Small intestine (tissue), 7 donors: ENCODE measurements around the gene UCK1. TPM values are rescaled to one million over a fixed set of nuclear protein-coding genes. Genes with fewer than 3 reads are reported as not detected.

ENCODE experiments used
- DNase-seq, 2 donors: peaks; one replicate each; pipeline versions ENCODE4 v3.0.0 to v3.0.0-alpha.2; 2013
- FAIRE-seq: peaks from 2 replicates; lab custom pipeline; 2012; peaks lifted over from hg19 to GRCh38; lab: Jason Lieb, UNC
- H3K27ac ChIP-seq, 3 donors: one replicate each; pipeline ENCODE4 v1.5.1; 2013; ENCODE audit warnings: low read length in 2 of 3, mild to moderate bottlenecking in 2 of 3, control low read depth in 1 of 3, inconsistent platforms in 1 of 3, low read depth in 1 of 3, moderate library complexity in 1 of 3
- H3K27me3 ChIP-seq, 3 donors: one replicate each; pipeline ENCODE4 v1.6.1; 2013; ENCODE audit warnings: low read length in 3 of 3, inconsistent platforms in 1 of 3; ENCODE audit not compliant: control insufficient read depth in 3 of 3, insufficient read depth in 3 of 3
- H3K36me3 ChIP-seq, 3 donors: one replicate each; pipeline ENCODE4 v1.6.1; 2013; ENCODE audit warnings: low read length in 3 of 3, inconsistent platforms in 1 of 3, low read depth in 1 of 3, mild to moderate bottlenecking in 1 of 3, moderate library complexity in 1 of 3; ENCODE audit not compliant: control insufficient read depth in 3 of 3, insufficient read depth in 2 of 3
- H3K4me1 ChIP-seq, 3 donors: one replicate each; pipeline ENCODE4 v1.6.1; 2013; ENCODE audit warnings: low read length in 2 of 3, inconsistent platforms in 1 of 3, low read depth in 1 of 3, mild to moderate bottlenecking in 1 of 3, moderate library complexity in 1 of 3; ENCODE audit not compliant: control insufficient read depth in 3 of 3, insufficient read depth in 2 of 3
- H3K4me3 ChIP-seq, 3 donors: one replicate each; pipeline ENCODE4 v1.5.1; 2013; ENCODE audit warnings: low read length in 3 of 3, control low read depth in 1 of 3, inconsistent platforms in 1 of 3, low read depth in 1 of 3, mild to moderate bottlenecking in 1 of 3, moderate library complexity in 1 of 3
- H3K9me3 ChIP-seq, 2 donors: one replicate each; pipeline ENCODE4 v1.6.1; 2013; ENCODE audit warnings: low read depth in 1 of 2, low read length in 1 of 2; ENCODE audit not compliant: control insufficient read depth in 2 of 2, insufficient read depth in 1 of 2
- WGBS, 3 donors: extraction: QIAGEN DNeasy Blood & Tissue Kit; methylation state at CpG; one replicate each; pipeline ENCODE4 v1.1.7; 2013; 5-methylcytosine and 5-hydroxymethylcytosine counted together
- polyA plus RNA-seq, 4 donors: library from polyadenylated mRNA; stranded (reverse) in 3 of 4; unstranded in 1 of 4; fragments of 200-250 nt in 3 of 4; fragments of 120-200 nt in 1 of 4; gene quantifications; one replicate each; pipeline versions ENCODE4 v1.2.1 to v1.2.3, GENCODE V29; 2013
- donor health status: healthy with polysubstance abuse.
- donor health status: control.
- donor health status: control.
- donor health status: Bipolar disorder and iron deficiency.
- donor health status: healthy.

The UCK1 gene
- polyA plus RNA-seq, 4 donors = 18.1 to 40.6 (median 27.7) TPM

DNA sequence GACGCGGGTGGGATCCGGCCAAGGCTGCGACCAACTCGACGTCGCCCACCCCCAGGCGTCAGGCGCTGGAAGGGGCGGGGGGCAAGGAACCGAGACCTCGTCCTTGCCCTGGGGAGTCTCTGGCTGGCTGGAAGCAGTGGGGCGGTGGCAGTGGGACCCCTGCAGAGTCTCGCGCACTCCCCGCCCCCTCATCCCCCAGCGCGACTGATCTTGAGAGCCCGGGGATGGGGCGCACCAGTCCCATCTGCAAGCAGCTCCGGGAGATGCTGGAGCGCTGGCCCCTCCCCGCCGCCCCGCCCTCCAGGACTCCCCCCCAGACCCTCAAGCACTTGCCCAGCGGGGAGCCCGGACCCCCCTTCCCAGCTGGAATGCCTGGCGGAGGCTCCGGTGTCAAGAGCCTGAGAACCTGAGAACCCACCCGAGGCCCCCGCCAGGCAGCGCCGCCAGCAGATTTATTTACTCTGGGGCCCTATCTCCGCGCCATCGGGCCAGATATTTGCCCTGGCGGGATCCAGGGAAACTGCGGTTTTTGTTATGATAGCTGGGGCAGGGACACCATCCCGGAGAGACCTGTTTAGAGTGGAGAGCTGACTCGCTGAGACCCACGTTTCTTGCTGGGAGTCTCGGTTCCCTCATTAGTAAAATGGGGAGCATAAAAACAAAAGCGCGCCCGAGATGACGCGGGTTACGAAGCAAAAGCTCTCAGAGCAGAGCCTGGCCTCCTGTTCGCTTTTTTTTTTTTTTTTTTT, 15.4 kb upstream of the UCK1 start:
- FAIRE-seq (no peak), DNase-seq (peak in 1 of 2 donors; percentile 57)
- peaks cover 0 to 8% (median 4%) of the 10 kb centered on the region in 3 donors for H3K4me1 ChIP-seq
- H3K27ac ChIP-seq = no peak overlapping the region
- 1 to 3% (median 2%) methylated on average over 44 to 49 of the region's 49 CpGs for WGBS, 3 donors
- peak overlapping the region in 2 of 3 donors; percentile 29 to 48 for H3K4me3 ChIP-seq
- peaks cover 4 to 41% (median 20%) of the 10 kb centered on the region in 3 donors for H3K27me3 ChIP-seq
- H3K9me3 ChIP-seq = peaks cover 4 to 26% of the 10 kb centered on the region in 2 donors
- H3K36me3 ChIP-seq = no peaks in the 10 kb centered on the region

DNA sequence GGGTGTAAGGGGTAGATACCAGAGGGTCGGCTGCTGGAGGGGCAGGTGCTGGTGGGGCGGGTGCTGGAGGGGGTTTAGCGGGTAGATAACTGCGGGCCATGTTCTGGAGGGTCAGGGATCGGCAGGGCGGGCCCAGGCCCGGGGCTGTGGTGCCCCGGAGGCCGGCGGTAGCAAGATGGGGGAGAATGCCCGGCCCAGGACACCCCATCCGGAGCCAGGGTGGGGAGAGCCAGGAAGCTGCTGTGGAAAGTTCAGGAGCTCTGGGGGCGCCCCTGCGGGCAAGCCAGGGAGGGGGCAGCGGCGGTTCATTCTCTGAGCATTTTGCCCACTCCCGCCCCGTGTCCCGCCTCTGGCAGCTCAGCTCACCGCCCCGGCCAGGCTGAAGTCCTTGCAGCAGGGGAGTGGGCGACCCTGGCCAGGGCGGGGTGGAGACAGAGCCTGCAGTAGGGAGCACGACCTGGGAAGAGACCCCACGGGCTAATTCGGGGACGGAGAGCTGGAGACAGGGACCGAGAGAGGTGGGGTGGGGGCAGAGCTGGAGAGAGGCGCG, 14.8 kb upstream of the UCK1 start:
- WGBS, 3 donors = 3 to 5% (median 3%) methylated on average over 18 to 30 of the region's 30 CpGs
- Histone ChIP-seq H3K36me3 (no peaks in the 10 kb centered on the region), H3K9me3 (peaks cover 4 to 26% of the 10 kb centered on the region in 2 donors), H3K4me3 (peak overlapping the region in 2 of 3 donors; percentile 29 to 48), H3K4me1 (peaks cover 0 to 8% (median 4%) of the 10 kb centered on the region in 3 donors), H3K27me3 (peaks cover 4 to 41% (median 20%) of the 10 kb centered on the region in 3 donors), H3K27ac (no peak overlapping the region)
- FAIRE-seq = no peak
- peak in 1 of 2 donors; percentile 33 for DNase-seq

DNA sequence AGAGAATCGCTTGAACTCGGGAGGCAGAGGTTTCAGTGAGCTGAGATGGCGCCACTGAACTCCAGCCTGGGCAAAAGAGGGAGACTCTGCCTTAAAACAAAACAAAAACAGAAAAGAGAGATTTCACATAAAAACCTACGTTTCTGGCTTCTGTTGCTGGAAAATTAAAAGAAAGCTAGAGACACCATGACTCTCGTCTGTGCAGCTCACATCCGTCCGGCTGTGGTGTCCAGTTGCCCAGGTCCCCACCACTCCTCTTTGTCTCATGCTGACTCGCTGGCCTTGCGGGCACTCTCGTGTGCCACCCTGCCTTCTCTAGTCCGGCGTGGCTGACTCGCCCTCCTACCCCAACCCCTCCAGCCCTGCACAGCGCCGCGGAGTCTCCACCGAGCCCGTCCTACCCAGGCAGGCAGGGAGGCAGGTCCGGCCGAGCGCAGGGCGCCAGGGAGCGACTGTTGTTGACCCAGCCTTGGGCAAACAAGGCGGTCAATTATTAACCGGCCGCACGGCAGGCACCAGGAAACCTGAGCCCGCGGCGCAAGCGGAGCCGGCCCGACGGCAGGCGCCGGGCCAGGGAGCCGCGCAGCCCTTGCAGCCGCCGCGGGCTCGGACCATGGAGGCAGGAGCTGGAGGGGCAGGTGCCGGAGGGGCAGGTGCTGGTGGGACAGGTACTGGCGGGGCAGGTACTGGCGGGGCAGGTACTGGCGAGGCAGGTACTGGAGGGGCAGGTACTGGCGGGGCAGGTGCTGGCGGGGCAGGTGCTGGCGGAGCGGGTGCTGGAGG, 14.1 kb upstream of the UCK1 start, which contains the start of gene PRRT1B:
Gene PRRT1B, plus strand, starts transcription at position 521 of the 783 bp plus-strand sequence. Its CDS starts 93 bp downstream, at position 614.
- FAIRE-seq = no peak

DNA sequence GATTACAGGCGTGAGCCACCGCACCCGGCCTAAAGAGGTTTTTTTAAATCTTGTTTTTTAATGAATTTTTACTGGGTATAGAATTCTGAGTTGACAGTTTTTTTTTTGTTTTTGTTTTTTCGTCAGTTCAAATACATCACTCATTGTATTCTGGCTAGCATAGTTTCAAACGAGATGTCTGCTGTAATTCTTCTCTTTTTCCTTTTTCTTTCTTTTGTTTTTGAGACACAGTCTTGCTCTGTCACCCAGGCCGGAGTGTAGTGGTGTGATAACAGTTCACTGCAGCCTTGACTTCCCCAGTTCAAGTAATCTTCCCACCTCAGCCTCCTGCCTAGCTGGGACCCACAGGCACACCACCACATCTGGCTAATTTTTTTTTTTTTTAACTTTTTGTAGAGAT, 12.1 kb upstream of the UCK1 start:
- peaks cover 4 to 26% of the 10 kb centered on the region in 2 donors for H3K9me3 ChIP-seq
- H3K36me3 ChIP-seq = no peaks in the 10 kb centered on the region
- WGBS, 3 donors = 88 to 94% (median 91%) methylated on average over 6 of the region's 6 CpGs
- no peak overlapping the region for H3K27ac ChIP-seq
- peaks cover 4 to 38% (median 18%) of the 10 kb centered on the region in 3 donors for H3K27me3 ChIP-seq
- no peak for FAIRE-seq
- peaks cover 0 to 8% (median 4%) of the 10 kb centered on the region in 3 donors for H3K4me1 ChIP-seq
- no peak for DNase-seq
- H3K4me3 ChIP-seq = no peak overlapping the region

More for the DNA sequence above, 14.1 kb upstream of the UCK1 start, which contains the start of gene PRRT1B:
- DNase-seq = peak; percentile 90 to 96
- Histone ChIP-seq H3K27me3 (peaks cover 4 to 41% (median 20%) of the 10 kb centered on the region in 3 donors), H3K27ac (peak within 1 kb of the TSS in 1 of 3 donors; percentile 20), H3K9me3 (peaks cover 4 to 26% of the 10 kb centered on the region in 2 donors), H3K4me3 (peak within 1 kb of the TSS in 2 of 3 donors; percentile 29 to 48), H3K36me3 (no peaks in the 10 kb centered on the region), H3K4me1 (peaks cover 0 to 8% (median 4%) of the 10 kb centered on the region in 3 donors)
- WGBS, 3 donors = 7 to 19% (median 18%) methylated on average over 37 to 50 of the region's 50 CpGs

DNA sequence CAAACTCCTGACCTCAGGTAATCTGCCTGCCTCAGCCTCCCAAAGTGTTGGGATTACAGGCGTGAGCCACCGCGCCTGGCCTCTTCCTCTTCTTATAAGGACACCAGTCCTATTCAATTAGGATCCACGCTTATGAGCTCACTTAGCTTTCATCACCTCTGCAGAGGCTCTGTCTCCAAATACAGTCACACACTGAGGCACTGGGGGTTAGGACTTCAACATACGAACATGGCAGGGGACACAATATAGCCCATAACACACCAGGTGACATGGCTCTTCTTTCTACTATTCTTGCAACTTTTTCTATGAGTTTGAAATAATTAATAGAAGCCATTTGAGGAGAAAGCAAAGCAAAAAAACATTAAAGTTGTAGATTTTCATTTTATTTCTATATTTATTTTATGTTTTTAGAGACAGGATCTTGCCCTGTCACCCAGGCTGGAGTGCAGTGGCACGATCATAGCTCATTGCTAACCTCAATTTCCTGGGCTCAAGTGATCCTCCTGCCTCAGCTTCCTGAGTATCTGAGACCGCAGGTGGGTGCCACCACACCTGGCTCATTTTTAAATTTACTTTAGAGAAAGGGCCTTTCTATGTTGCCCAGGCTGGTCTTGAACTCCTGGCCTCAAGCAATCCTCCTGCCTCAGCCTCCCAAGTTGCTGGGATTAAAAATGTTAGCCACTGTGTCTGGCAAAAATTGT, 8.3 kb upstream of the UCK1 start:
- 84 to 86% (median 85%) methylated on average over 7 of the region's 7 CpGs for WGBS, 3 donors
- no peak for DNase-seq
- Histone ChIP-seq H3K27me3 (peaks cover 0 to 6% (median 0%) of the 10 kb centered on the region in 3 donors), H3K4me3 (no peak overlapping the region), H3K4me1 (peaks cover 0 to 6% (median 0%) of the 10 kb centered on the region in 3 donors), H3K36me3 (no peaks in the 10 kb centered on the region), H3K9me3 (peaks cover 3 to 28% of the 10 kb centered on the region in 2 donors), H3K27ac (no peak overlapping the region)
- FAIRE-seq = no peak

DNA sequence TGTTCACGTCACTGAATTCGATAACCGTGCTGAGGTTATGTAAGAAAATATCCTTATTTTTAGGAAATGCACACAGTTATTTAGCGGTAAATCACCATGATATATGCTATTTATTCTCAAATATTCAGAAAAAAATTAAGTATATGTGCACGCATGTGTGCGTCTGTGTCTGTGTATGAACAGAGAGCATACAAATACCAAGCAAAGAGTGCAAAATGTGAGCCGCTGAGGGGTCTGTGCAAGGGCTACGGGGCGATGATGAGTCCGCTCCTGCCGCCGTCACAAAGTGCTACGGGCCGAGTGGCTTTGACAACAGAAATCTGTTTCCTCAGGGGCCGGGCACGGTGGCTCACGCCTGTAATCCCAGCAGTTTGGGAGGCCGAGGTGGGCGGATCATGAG, 6.9 kb upstream of the UCK1 start:
- Histone ChIP-seq H3K36me3 (no peaks in the 10 kb centered on the region), H3K4me3 (no peak overlapping the region), H3K27me3 (no peaks in the 10 kb centered on the region), H3K4me1 (peaks cover 0 to 6% (median 0%) of the 10 kb centered on the region in 3 donors), H3K9me3 (peaks cover 0 to 14% of the 10 kb centered on the region in 2 donors), H3K27ac (no peak overlapping the region)
- DNase-seq (no peak), FAIRE-seq (no peak)
- 96 to 97% (median 96%) methylated on average over 19 of the region's 19 CpGs for WGBS, 3 donors

DNA sequence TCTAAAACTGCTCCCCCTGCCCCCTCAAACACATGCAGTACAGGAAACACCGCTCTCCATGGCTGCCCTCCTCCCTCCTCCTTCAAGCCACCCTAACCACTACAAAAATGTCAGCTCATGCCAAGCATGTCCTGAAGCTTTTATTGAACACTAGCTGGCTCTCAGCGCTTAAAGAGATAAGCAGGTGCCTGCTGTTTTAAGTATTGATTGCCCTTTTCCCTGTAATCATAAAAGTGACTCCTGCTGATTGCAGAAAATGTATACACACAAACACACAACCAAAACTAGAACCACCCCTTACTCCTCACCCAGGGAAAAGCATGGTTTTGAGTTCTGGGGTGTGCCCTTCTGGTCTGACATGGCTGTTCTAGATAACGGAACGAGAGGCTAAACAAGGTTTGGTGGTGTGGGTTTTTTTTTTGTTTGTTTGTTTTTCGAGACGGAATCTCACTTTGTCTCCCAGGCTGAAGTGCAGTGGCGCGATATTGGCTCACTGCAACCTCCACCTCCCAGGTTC, 3.7 kb upstream of the UCK1 start:
- H3K27ac ChIP-seq = no peak overlapping the region
- H3K27me3 ChIP-seq = no peaks in the 10 kb centered on the region
- FAIRE-seq = no peak
- H3K9me3 ChIP-seq = peaks cover 0 to 4% of the 10 kb centered on the region in 2 donors
- WGBS, 3 donors = 18 to 37% (median 24%) methylated on average over 8 of the region's 8 CpGs
- H3K4me3 ChIP-seq = no peak overlapping the region
- peak; percentile 29 to 70 for DNase-seq
- H3K4me1 ChIP-seq = peaks cover 0 to 6% (median 0%) of the 10 kb centered on the region in 3 donors
- H3K36me3 ChIP-seq = peaks cover 0 to 6% (median 0%) of the 10 kb centered on the region in 3 donors
